ENCODE results near the gene SAE1. TPM values are rescaled to one million over a fixed set of nuclear protein-coding genes. Genes with fewer than 3 reads are reported as not detected.

Gene SAE1
- total and polyA plus RNA-seq, 2 of the 4 experiments (the other 2 are of a cell fraction): 165 to 184 TPM

DNA sequence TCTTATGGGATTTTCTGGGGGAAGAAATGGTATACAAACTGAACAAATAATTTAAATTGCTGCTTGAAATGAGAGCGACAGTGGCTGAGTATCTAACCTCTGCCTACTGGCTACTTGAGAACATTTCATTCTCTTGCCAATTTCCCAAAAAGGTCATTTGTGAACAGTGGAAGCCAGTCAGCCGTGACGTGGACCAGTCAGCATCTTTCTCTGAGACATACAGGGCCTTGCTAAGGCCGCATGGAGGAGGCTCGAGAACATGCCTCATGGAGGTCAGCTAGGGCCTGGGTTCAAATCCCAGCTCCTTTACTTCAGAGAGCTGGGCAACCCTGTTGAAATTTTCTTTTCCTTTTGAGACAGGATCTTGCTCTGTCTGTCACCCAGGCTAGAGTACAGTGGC is 37.4 kb upstream of the SAE1 start:
- Histone ChIP-seq H3K56ac (ENCODE audit: extremely low read depth, insufficient read depth, low read length) (no peak overlapping the region), H2AK5ac (ENCODE audit: low read depth, low read length) (no peak overlapping the region), H3K14ac (replicated peaks; ENCODE audit: low read depth, low read length) (no peak overlapping the region), H4K20me1 (ENCODE audit: insufficient read depth, low read length) (peaks cover 46% of the 10 kb centered on the region), H4K91ac (ENCODE audit: insufficient read depth, low read depth, low read length) (no peak overlapping the region), H2BK120ac (ENCODE audit: low read depth, low read length) (no peak overlapping the region), H3K18ac (ENCODE audit: low read depth, low read length) (no peak overlapping the region), H3K27ac (ENCODE audit: insufficient read depth, low read length) (no peak overlapping the region), H4K8ac (ENCODE audit: low read depth in 2 of 2, low read length in 2 of 2) (no peak overlapping the region), H3K9me3 (ENCODE audit: control insufficient read depth, insufficient read depth, low read length) (no peaks in the 10 kb centered on the region), H3K36me3 (ENCODE audit: control insufficient read depth, insufficient read depth, low read length) (peaks cover 37% of the 10 kb centered on the region), H3K4me2 (ENCODE audit: low read depth, low read length) (no peak overlapping the region), H2AFZ (replicated peaks; ENCODE audit: low read length, poor library complexity) (no peak overlapping the region), H3K9ac (ENCODE audit: low read depth, low read length) (no peak overlapping the region), H2AK9ac (replicated peaks; ENCODE audit: low read depth, low read length, poor library complexity) (no peak overlapping the region), H3K4me1 (ENCODE audit: control insufficient read depth, insufficient read depth, low read length) (peaks cover 7% of the 10 kb centered on the region; the same call in 1 of the 2 replicates), H4K5ac (ENCODE audit: low read depth, low read length) (no peak overlapping the region), H3K23ac (ENCODE audit: low read depth, low read length) (no peak overlapping the region), H3K4ac (ENCODE audit: low read depth, low read length) (no peak overlapping the region), H2BK5ac (ENCODE audit: low read depth, low read length, poor library complexity, severe bottlenecking) (no peak overlapping the region), H3K79me1 (ENCODE audit: low read depth in 1 of 2, low read length in 2 of 2) (peaks cover 36 to 70% of the 10 kb centered on the region in 2 experiments), H2BK15ac (ENCODE audit: low read depth, low read length) (no peak overlapping the region), H3K4me3 (ENCODE audit: insufficient read depth, low read depth, low read length) (no peak overlapping the region), H3K27me3 (ENCODE audit: control insufficient read depth, insufficient read depth, low read length) (no peaks in the 10 kb centered on the region), H3K9me1 (ENCODE audit: insufficient read depth, low read length) (peaks cover 21% of the 10 kb centered on the region), H2BK20ac (ENCODE audit: low read depth, low read length) (no peak overlapping the region)
- 92% methylated on average over 2 of the region's 5 CpGs; no CpG with 5 or more reads in 1 of the 2 experiments for WGBS, 2 experiments (ENCODE audit: extremely low coverage in 2 of 2, insufficient read length in 1 of 2)
- intact Hi-C loops (cut with micrococcal nuclease) (no loop called here), in situ Hi-C loops (cut with MboI; ENCODE audit: low sequenced_read_pairs) (no loop called here), dilution Hi-C loops (cut with HindIII; ENCODE audit: low sequenced_read_pairs, unreplicated experiment) (no loop called here)
- CTCF ChIA-PET: interaction anchor here (1.3 kb wide), 1 partner anchor 32 kb away, joined by 3 read pairs; no protein-coding TSS in a partner anchor
- no peak for DNase-seq
- TF ChIP-seq FOS (IDR thresholded peaks at IDR 0.05; ENCODE audit: low read depth, low read length) (no peak), POLR2A (IDR thresholded peaks at IDR 0.05; ENCODE audit: low read depth, low read length) (no peak), MAZ (IDR thresholded peaks at IDR 0.05; ENCODE audit: borderline replicate concordance, low read depth, low read length) (no peak), RCOR1 (IDR thresholded peaks at IDR 0.05; ENCODE audit: insufficient replicate concordance, low read length) (no peak), SMC3 (IDR thresholded peaks at IDR 0.05; ENCODE audit: low read depth, low read length) (no peak), BHLHE40 (IDR thresholded peaks at IDR 0.05; ENCODE audit: low read depth, low read length) (no peak), MAFK (IDR thresholded peaks at IDR 0.05; ENCODE audit: low read depth, low read length) (no peak)
- TF ChIP-seq, protein P1, sequence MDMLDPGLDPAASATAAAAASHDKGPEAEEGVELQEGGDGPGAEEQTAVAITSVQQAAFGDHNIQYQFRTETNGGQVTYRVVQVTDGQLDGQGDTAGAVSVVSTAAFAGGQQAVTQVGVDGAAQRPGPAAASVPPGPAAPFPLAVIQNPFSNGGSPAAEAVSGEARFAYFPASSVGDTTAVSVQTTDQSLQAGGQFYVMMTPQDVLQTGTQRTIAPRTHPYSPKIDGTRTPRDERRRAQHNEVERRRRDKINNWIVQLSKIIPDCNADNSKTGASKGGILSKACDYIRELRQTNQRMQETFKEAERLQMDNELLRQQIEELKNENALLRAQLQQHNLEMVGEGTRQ (IDR thresholded peaks at IDR 0.05; ENCODE audit: low read depth, low read length): no peak
- TF ChIP-seq, protein P2, sequence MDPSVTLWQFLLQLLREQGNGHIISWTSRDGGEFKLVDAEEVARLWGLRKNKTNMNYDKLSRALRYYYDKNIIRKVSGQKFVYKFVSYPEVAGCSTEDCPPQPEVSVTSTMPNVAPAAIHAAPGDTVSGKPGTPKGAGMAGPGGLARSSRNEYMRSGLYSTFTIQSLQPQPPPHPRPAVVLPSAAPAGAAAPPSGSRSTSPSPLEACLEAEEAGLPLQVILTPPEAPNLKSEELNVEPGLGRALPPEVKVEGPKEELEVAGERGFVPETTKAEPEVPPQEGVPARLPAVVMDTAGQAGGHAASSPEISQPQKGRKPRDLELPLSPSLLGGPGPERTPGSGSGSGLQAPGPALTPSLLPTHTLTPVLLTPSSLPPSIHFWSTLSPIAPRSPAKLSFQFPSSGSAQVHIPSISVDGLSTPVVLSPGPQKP (IDR thresholded peaks at IDR 0.05; ENCODE audit: borderline replicate concordance, low read depth, low read length): no peak
- POLR2A ChIA-PET (ENCODE audit: unreplicated experiment): no interaction called here
- ATAC-seq (ENCODE audit: low read depth): no peak
- BruUV-seq (replicated peaks): no TSS peak

Data from IMR-90 (cell line).